GM18498 (cell line): ENCODE measurements around the gene SIRPB2.
"Not testable (repeated sequence)": the region's sequence is repeated elsewhere in the genome, so short reads cannot be mapped to it uniquely, and the experiment has no call there.

Source experiments
- ATAC-seq: cut with Tn5 transposase; IDR thresholded peaks from one replicate; pipeline ENCODE4 v1.9.1; 2021; ENCODE audit warnings: mild to moderate bottlenecking, moderate library complexity; ENCODE audit not compliant: unreplicated experiment

Gene SIRPB2

DNA sequence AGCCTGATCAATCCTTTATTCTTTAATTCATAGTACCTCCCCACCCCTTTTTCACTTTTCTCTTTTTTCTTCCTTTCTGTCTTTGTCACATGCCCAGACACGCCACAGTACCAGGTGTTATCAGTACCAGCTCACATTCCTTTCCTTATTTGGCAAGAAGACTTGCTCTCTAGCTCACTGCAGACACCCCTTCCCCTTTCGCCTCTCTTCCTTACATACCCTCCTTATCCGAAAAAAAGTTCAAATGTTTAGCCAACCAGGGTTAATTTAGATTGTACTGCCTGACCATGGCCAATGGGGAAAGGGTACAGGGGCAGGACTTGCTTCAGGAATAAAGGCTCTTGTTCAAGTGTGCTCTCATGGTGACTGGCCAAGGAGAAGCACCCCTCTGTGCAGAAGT is 9.3 kb upstream of the SIRPB2 start:
- no peak for ATAC-seq

DNA sequence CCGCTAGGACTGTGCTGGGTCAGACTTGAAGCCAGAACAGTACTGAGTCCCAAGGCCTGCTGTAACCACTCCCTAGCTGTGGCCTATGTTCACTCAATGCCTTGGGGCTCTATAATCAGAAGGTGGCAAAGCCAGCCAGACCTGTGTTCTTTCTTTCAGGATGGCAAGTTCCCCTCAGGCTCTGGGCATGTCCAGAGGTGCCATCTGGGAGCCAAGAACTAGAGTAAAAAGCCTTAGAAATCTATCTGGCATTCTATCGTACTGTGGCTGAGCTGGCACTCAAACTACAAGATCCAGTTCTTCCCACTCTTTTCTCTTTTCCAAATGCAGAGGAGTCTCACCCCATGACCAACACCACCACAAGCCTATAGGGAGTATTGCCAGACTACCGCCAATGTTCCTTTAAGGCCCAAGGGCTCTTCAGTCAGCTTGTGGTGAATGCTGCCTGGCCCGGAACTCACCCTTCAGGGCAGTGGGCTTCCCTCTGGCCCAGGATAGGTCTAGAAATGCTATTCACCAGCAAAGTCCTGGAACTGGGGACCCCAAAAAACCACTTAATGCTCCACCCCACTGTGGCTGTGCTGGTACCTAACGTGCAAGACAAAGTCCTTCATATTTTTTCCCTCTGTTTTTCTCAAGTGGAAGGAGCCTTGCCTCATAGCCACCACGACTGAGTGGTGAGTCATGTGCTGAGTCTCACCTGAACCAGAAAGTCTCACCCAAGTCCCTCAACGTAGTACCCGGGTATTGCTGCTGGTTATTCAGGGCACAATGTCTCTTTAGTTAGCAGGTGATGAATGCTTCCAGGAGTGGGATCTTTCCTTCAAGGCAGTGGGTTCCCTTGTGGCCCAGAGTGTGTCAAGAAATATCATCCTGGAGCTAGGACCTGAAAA is 8.6 kb upstream of the SIRPB2 start:
- no peak for ATAC-seq

DNA sequence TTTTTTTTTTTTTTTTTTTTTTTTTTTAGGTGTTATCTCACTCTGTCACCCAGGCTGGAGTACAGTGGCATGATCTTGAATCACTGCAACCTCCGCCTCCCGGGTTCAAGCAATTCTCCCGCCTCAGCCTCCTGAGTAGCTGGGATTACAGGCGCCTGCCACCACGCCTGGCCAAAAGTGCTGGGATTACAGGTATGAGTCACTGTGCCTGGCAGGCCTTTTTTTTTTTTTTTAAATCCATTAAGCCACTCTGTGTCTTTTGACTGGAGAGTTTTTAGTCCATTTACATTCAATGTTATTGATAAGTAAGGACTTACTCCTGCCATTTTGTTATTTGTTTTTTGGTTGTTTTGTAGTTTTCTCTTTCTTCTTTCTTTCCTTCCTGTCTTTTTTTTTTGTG is 6.2 kb upstream of the SIRPB2 start:
- not testable (repeated sequence) for ATAC-seq

DNA sequence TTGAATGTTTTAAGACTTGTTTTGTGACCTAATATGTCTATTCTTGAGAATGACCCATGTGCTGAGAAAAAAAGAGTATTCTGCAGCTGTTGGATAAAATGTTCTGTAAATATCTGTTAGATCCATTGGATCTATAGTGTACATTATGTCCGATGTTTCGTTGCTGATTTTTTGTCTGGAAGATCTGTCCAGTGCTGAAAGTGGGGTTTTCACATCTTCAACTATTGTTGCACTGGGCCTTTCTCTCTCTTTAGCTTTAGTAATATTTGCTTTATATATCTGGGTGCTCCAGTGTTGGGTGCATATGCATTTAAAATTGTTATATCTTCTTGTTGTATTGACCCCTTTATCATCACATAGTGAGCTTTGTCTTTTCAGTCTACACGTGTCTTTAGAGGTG is 5.7 kb upstream of the SIRPB2 start:
- no peak for ATAC-seq

DNA sequence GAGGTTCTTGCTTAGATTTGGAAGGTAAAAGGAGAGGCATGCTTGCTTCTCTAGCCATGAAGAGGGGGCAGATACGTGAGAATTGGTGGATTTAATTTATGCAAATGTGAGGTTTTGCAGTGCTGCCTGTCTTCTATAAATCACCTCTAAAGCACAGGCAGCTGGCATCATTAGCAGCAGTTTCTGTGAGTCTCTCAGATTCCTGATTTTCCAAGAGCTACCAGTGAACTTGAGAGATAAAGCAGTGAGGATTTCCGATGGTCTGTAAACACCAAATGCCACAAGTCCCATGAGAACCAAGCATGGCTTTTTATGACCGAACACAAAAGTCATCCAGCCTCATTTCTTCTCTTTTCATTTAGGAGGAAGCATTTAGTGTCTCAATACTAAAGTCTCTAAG is 3.2 kb upstream of the SIRPB2 start:
- ATAC-seq: no peak

DNA sequence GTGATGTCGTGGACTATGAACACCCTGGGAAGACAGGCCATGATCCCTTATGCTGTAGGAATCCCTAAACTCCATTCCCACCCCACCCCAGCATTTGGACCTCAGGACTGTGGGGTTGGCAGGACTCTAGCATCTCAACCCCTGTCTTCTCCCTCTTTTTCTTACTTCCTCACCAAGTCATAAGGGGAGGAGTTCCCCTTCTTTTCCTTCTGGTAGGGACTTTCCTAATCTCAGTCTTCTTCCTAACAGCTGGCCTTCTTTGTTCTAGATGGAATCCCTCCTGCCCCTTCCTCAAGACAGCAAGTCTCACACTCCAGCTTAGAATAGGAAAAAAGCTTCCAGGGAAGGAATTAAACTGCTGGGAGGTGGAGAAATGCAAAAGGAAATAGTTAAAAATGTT is 2.3 kb upstream of the SIRPB2 start:
- ATAC-seq: no peak

GRCh38 chr20:1491860-1492642 is 831 bp upstream of the SIRPB2 start:
- ATAC-seq: no peak

- no peak for ATAC-seq
Measured at GRCh38 chr20:1490643-1491195, 501 bp downstream of the SIRPB2 start.

- ATAC-seq: no peak
Measured at GRCh38 chr20:1489764-1490436, 1.3 kb downstream of the SIRPB2 start.

DNA sequence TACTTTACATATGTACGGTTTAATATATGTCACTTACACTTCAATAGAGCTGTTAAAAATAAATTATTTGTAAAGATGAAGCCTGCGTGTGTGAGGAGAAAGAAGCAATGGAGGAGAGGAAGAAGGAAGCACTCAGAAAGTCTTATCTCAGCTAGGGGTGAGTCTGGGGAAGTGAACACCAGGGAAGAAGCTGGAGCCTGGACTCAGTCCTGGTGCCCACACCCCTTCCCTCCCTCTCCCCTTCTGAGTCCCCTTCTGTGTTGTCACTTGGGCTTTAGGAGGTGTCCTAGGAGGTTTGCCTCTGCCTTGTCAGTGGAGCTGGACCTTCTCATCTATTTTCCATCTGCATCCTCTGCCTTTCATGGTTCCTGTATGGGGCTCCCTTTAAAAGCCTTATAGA is 1.9 kb downstream of the SIRPB2 start:
- ATAC-seq: no peak

- ATAC-seq: no peak
Measured at GRCh38 chr20:1486566-1486965, 4.7 kb downstream of the SIRPB2 start.

DNA sequence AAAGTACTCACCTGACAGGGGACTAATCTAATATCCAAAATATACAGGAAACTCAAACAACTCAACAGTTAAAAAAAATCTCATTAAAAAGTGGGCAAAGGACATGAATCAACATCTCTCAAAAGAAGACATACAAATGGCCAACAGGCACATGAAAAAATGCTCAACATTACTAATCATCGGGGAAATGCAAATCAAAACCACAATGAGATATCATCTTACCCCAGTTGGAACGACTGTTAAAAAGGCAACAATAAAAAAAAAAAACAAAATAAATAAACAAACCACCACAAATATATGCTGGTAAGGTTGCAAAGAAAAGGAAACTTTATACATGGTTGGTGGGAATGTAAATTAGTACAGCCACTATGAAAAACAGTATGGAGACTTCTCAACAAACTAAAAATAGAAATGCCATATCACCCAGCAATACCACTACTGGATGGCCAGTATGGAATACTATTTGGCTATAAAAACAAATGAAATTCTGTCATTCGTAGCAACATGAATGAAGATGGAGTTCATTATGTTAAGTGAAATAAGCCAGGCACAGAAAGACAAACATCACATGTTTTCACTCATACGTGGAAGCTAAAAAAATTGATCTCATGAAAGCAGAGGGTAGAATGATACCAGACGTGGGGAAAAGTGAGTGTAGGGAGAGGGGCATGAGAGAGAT is 6.6 kb downstream of the SIRPB2 start:
- ATAC-seq: no peak

- no peak for ATAC-seq
Measured at GRCh38 chr20:1479831-1480595, 11.2 kb downstream of the SIRPB2 start.

- no peak for ATAC-seq
Measured at GRCh38 chr20:1478566-1478965, 12.7 kb downstream of the SIRPB2 start.

- ATAC-seq: no peak
Measured at GRCh38 chr20:1477896-1478490, 13.2 kb downstream of the SIRPB2 start.

- ATAC-seq: no peak
Measured at GRCh38 chr20:1474817-1475603, 16.2 kb downstream of the SIRPB2 start.

DNA sequence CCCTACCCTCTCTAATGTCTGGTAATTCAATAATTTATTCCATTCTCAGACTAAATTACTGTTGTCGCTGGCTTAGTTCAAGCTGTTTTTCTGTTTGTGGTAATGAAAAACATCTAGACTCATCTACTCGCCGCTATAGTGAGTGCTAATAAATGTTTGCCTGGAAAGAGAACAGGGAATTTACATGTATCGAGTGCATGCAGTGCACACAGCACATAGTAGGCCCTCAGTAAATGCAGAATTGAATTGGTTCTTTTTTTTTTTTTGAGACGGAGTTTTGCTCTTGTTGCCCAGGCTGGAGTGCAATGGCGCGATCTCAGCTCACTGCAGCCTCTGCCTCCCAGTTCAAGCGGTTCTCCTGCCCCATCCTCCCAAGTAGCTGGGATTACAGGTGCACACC is 16.9 kb downstream of the SIRPB2 start:
- no peak for ATAC-seq

DNA sequence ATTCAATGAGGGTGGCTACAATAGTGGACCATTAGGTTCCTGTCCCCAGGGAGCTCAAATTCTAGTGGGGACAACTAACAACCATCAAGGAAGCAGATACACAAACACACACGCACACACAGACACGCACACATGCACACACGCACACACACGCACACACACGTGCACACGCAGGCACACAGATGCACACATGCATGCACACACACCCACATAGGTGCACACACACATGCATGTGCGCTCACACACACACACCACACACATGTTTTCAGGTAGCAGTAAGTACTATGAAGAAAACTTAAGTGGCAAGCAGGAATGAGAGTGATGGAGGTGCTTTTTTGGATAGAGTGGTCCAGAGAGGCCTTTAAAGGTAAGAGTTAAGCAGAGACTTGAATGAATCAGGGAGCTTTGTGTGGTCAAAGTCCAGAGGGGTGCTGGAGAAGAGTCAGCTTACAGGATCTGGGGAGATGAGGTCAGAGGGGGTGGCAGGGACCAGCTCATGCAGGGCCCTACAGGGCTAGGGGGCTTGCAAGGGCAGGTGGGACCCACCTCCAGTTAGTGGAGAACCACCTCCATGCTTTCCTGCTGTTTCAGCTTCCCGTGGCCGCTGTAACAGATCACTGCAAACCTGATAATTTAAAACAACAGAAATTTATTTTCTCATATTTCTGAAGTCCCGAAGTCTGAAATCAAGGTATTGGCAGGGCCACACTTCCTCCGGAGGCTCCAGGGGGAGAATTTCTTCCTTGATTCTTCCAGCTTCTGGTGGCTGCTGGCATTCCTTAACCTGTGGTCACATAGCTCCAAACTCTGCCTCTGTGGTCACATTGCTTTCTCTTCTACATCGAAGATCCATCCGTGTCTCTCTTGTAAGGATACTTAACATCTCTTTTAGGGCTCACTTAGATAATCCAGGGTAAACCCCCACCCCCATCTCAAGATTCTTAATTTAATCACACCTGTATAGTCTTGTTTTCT is 17.7 kb downstream of the SIRPB2 start:
- no peak for ATAC-seq
